GM12865 (cell line): Measurements from ENCODE around the gene BLNK.

Experiments
- DNase-seq: peaks from one replicate; pipeline ENCODE4 v3.0.0; 2010; ENCODE audit warnings: low read depth
- H3K4me3 ChIP-seq: 2 replicates; pipeline ENCODE4 v1.5.1; 2011; ENCODE audit warnings: mild to moderate bottlenecking, low read depth, low read length, control low read depth
- CTCF ChIP-seq: IDR thresholded peaks from 2 replicates; pipeline ENCODE4 v1.5.1; 2011; ENCODE audit warnings: low read length, control low read depth, low read depth, inconsistent platforms; ENCODE audit not compliant: insufficient read depth; ENCODE audit errors: missing control alignments

Gene BLNK

GRCh38 chr10:96255549-96256333 lies 15.6 kb downstream of the BLNK start:
- no peak for TF ChIP-seq CTCF
- DNase-seq = no peak
- H3K4me3 ChIP-seq = no peak overlapping the region

GRCh38 chr10:96254976-96255375 lies 16.4 kb downstream of the BLNK start:
- no peak for DNase-seq
- TF ChIP-seq CTCF = no peak
- H3K4me3 ChIP-seq = no peak overlapping the region

GRCh38 chr10:96252730-96253129 lies 18.6 kb downstream of the BLNK start:
- DNase-seq = no peak
- H3K4me3 ChIP-seq = no peak overlapping the region
- no peak for TF ChIP-seq CTCF

- no peak for DNase-seq
- H3K4me3 ChIP-seq = no peak overlapping the region
- no peak for TF ChIP-seq CTCF
These were observed 21.0 kb downstream of the BLNK start for GRCh38 chr10:96250349-96250748.

- no peak for TF ChIP-seq CTCF
- DNase-seq = no peak
- H3K4me3 ChIP-seq = no peak overlapping the region
These were observed 22.1 kb downstream of the BLNK start for GRCh38 chr10:96249264-96249663.

GRCh38 chr10:96244354-96244753 lies 27.0 kb downstream of the BLNK start:
- DNase-seq = peak; percentile 92
- no peak overlapping the region; the same call in 1 of the 2 replicates for H3K4me3 ChIP-seq
- no peak for TF ChIP-seq CTCF

GRCh38 chr10:96243296-96243695 lies 28.1 kb downstream of the BLNK start:
- no peak for TF ChIP-seq CTCF
- DNase-seq = no peak
- no peak overlapping the region for H3K4me3 ChIP-seq
